Epithelial cell of proximal tubule (primary cell): Measurements from ENCODE around the gene TSPYL6. TPM values are rescaled to one million over a fixed set of nuclear protein-coding genes. Genes with fewer than 3 reads are reported as not detected.
"Not testable (repeated sequence)": the region's sequence is repeated elsewhere in the genome, so short reads cannot be mapped to it uniquely, and the experiment has no call there.

Source experiments
- DNase-seq: peaks from one replicate; pipeline ENCODE4 v3.0.0-alpha.2; 2011; ENCODE audit warnings: low read depth
- H3K4me3 ChIP-seq: 2 replicates; pipeline ENCODE4 v1.5.1; 2011; ENCODE audit warnings: low read depth, mild to moderate bottlenecking, low read length
- total RNA-seq: library from RNA; depleted of rRNA; stranded (reverse); fragments of >200 nt; gene quantifications from 2 replicates; pipeline ENCODE4 v1.2.3, GENCODE V29; 2015
- TF ChIP-seq, protein P1 (sequence below): conservative IDR thresholded peaks from 2 replicates; pipeline ENCODE4 v1.5.1; 2012; ENCODE audit warnings: low read depth, mild to moderate bottlenecking, low read length

TSPYL6 gene
- total RNA-seq, 1 donor from 2014 or later, result not detected

DNA sequence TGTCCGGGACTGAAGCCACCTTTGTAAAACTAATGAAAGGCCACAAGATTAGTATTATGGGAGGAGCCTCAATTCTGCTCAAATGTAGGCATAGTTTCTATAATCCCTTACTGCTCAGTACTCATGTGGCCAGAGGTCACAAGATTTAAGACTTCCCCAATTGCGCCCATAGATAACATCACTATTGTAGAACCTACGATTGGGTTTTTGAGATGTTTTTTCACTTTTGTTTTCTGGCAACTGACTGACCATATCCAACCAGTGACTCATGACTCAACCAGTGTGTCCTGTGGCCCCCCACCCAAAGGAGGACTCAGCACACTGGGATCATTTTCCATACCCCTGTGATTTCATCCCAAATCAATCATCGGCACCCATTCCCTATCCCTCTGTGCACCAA, 15.2 kb upstream of the TSPYL6 start:
- TF ChIP-seq, protein P1, sequence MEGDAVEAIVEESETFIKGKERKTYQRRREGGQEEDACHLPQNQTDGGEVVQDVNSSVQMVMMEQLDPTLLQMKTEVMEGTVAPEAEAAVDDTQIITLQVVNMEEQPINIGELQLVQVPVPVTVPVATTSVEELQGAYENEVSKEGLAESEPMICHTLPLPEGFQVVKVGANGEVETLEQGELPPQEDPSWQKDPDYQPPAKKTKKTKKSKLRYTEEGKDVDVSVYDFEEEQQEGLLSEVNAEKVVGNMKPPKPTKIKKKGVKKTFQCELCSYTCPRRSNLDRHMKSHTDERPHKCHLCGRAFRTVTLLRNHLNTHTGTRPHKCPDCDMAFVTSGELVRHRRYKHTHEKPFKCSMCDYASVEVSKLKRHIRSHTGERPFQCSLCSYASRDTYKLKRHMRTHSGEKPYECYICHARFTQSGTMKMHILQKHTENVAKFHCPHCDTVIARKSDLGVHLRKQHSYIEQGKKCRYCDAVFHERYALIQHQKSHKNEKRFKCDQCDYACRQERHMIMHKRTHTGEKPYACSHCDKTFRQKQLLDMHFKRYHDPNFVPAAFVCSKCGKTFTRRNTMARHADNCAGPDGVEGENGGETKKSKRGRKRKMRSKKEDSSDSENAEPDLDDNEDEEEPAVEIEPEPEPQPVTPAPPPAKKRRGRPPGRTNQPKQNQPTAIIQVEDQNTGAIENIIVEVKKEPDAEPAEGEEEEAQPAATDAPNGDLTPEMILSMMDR, result no peak
- H3K4me3 ChIP-seq, result no peak overlapping the region
- DNase-seq, result no peak

DNA sequence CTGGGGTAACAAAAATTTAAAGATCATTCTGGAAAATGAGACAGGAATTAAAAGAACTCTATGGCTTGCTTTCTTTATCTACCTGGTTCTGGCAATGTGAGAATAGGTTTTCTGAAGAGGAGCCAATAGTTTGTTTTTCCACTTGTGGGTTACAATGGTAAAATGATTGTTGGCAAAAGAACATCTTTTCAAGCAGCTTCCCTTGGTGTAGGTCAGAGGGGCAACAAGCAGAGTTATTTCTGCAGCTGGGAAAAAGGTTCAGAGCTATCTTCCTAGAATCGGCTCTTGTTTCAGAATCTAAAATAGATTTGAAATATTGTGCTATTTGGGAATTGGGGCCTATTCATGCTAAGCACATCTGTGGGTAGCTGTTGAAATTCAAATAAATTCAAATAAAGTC, 11.5 kb upstream of the TSPYL6 start:
- TF ChIP-seq, protein P1, result no peak
- H3K4me3 ChIP-seq, result no peak overlapping the region
- DNase-seq, result no peak

GRCh38 chr2:54265081-54265480, 9.1 kb upstream of the TSPYL6 start:
- H3K4me3 ChIP-seq, DNase-seq: not testable (repeated sequence)

DNA sequence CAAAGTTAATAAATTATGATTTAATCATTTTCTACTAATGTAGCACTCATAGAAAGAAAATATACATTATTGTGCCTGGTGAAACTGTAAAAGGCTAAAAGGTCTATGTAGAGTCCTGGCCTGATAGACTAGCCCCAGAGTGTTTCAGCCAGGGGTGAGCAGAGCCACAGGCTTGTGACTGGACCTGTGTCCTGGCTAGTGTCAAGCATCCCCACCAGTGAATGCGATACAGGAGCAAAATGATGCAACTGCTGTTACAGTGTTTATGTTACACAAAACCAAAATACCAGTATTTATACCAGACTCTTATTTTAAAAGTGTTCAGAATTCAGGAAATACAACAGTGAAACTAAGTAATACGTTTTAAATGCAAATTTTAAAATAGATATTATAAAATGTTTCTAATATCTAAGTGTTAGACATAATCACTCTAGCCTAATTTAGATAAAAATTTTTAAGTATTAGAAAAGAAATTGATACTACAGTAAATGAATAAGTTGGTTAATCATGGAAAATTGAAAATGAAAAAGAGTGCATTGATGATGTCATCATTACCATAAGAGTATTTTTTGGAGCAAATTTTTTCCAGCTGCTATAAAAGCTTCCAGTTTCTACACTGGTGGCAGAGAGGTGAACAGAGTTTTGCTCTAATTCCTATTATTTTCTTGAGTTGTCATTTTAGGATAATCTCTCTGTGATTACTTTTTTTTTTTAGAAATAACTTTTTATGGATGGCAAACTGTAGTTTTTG, 6.2 kb upstream of the TSPYL6 start:
- TF ChIP-seq, protein P1, result no peak
- no peak overlapping the region for H3K4me3 ChIP-seq
- no peak for DNase-seq

DNA sequence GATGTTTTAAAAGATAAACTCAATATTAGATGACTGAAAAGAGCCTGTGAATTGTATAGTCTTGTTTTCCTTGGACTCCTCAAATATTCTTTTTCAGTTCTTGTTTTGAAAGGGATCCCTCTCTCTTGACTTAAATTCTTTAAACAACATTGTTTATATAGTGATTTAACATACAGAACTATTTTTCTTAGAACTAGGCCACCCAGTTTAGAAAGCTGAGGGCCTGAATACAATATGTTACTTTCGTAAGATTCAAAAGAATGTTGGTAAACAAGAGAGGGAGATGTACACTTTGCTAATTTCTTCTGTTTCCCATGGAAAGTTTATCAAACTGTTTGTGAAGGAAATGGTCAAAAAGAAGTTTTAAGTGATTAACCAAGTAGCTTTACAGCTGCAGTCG, 5.5 kb upstream of the TSPYL6 start:
- no peak overlapping the region for H3K4me3 ChIP-seq
- DNase-seq, result no peak
- TF ChIP-seq, protein P1, result no peak

DNA sequence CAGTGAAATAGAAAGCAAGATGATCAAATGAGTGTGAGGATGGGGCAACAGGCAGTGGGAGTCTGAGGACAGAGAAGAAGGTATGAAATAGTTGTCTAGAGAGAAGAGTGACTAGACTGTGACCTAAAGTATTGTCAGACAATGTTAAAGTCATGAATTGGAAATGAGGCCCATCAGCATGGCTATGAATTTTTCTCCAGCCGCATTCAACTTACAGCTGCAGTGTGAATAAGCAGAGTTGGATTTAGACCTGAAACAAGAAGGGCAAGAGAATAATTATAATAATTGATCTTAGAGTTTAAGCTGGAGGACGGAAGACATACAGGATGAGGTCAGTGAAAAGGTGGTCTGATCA, 4.2 kb upstream of the TSPYL6 start:
- TF ChIP-seq, protein P1, result no peak
- DNase-seq, result no peak
- H3K4me3 ChIP-seq, result no peak overlapping the region

DNA sequence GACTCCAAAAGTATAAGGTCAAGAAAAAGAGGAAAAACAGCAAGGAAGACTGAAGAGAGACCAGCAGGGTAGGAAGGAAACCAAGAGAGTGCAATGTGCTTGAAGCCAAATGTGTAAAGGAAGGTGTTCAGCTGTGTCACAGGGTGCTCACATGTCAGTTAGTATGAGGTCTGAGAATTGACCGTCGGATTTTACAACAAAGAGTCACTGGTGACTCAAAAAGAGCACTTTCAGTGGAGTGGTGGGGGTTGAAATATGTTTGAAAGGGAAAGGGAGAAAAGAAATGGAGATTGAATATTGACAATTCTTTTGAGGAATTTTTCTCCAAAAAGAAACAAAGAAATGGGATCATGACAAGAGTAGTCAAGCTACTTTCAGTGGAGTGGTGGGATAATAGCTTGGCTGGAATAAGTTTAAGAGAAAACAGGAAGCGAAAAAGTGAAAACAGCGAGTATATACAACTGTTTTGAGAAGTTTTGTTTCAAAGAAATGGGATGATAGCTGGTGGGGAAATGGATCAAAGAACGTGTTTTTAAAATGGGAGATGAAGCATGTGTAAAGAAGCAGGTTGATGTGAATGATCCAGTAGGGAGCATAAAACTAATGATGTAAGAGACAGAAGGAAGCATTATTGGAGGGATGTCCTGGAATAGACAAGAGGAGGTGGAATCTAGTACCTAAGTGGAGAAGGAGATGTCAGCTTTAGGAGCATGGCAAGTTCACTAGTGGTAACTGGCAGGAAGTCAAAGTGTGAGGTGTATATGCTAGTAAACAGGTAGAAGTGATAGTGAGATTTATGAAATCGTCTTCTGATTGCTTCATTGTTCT, 3.6 kb upstream of the TSPYL6 start:
- TF ChIP-seq, protein P1, result no peak
- DNase-seq, result no peak
- H3K4me3 ChIP-seq, result no peak overlapping the region
